A549 (cell line): Measurements from ENCODE around the gene CFAP46. TPM values are rescaled to one million over a fixed set of nuclear protein-coding genes. Genes with fewer than 3 reads are reported as not detected.

ENCODE experiments used
- ATAC-seq, 2 experiments: fragments of 200-7000 bp in 1 of 2; fragments of >200 bp in 1 of 2; cut with Nextera tagmentation in 1 of 2; cut with Tn5 transposase in 1 of 2; 3 replicates each; pipeline versions ENCODE4 v1.8.0 to v1.9.1; 2018 to 2020; ENCODE audit warnings: mild to moderate bottlenecking in 1 of 2, moderate library complexity in 1 of 2
- CTCF ChIA-PET: fragments of 300-600 bp; sonication (Branson Sonifier 250); formaldehyde crosslinking; extraction: SDS; loops from one replicate; lab custom pipeline; 2021; ENCODE audit warnings: antibody characterized with exemption, inconsistent platforms; lab: Yijun Ruan, JAX
- POLR2A ChIA-PET: fragments of 350-600 bp; formaldehyde crosslinking; extraction: SDS; loops from one replicate; lab custom pipeline; 2021; ENCODE audit warnings: antibody characterized with exemption, inconsistent platforms; lab: Yijun Ruan, JAX
- DNase-seq, 2 experiments: peaks; one replicate each; pipeline versions ENCODE4 v3.0.0 to v3.0.0-alpha.2; 2011 to 2016; ENCODE audit warnings: low read depth in 1 of 2, low spot score in 1 of 2
- FAIRE-seq: peaks from 2 replicates; lab custom pipeline; 2011; peaks lifted over from hg19 to GRCh38; lab: Jason Lieb, UNC
- H3K27ac ChIP-seq, 2 experiments: fragments of >200 bp; sonication (Bioruptor Twin); formaldehyde crosslinking; 3 replicates each; pipeline ENCODE4 v1.5.1; 2016 to 2017
- H3K4me1 ChIP-seq: fragments of >200 bp; sonication (Bioruptor Twin); formaldehyde crosslinking; 3 replicates; pipeline ENCODE4 v1.6.1; 2016
- H3K4me2 ChIP-seq: fragments of >200 bp; sonication (Bioruptor Twin); formaldehyde crosslinking; 3 replicates; pipeline ENCODE4 v1.6.1; 2016
- H3K4me3 ChIP-seq: fragments of >200 bp; sonication (Bioruptor Twin); formaldehyde crosslinking; 3 replicates; pipeline ENCODE4 v1.5.1; 2016
- H3K9me3 ChIP-seq: fragments of >200 bp; sonication (Bioruptor Twin); formaldehyde crosslinking; 3 replicates; pipeline ENCODE4 v1.6.1; 2016
- ATOH8 ChIP-seq: fragments of 250-450 bp; sonication (Bioruptor Pico); IDR thresholded peaks from 2 replicates; pipeline ENCODE4 v1.5.0; 2020; ENCODE audit warnings: low read depth, mild to moderate bottlenecking, moderate library complexity
- CTCF ChIP-seq: fragments of >200 bp; sonication (Bioruptor Twin); formaldehyde crosslinking; IDR thresholded peaks from 3 replicates; pipeline ENCODE4 v1.5.1; 2016
- ELK1 ChIP-seq: fragments of 150-350 bp; IDR thresholded peaks from 2 replicates; pipeline ENCODE4 v1.6.1; 2014; ENCODE audit warnings: low read depth, mild to moderate bottlenecking, low read length
- EP300 ChIP-seq, 2 experiments: fragments of >200 bp; sonication (Bioruptor Twin); formaldehyde crosslinking; IDR thresholded peaks; 2 replicates in 1 of 2; 3 replicates in 1 of 2; pipeline ENCODE4 v1.6.1; 2016 to 2017
- ESRRA ChIP-seq: fragments of 150-350 bp; IDR thresholded peaks from 2 replicates; pipeline ENCODE4 v1.6.1; 2014; ENCODE audit warnings: mild to moderate bottlenecking, low read length, borderline replicate concordance
- HOXB5 ChIP-seq: fragments of 250-450 bp; sonication (Bioruptor Pico); IDR thresholded peaks from 2 replicates; pipeline ENCODE4 v1.5.0; 2020; ENCODE audit warnings: mild to moderate bottlenecking, moderate library complexity
- JUN ChIP-seq, 2 experiments: fragments of >200 bp; sonication (Bioruptor Twin); formaldehyde crosslinking; IDR thresholded peaks; 2 replicates in 1 of 2; 3 replicates in 1 of 2; pipeline ENCODE4 v1.6.1; 2016 to 2017
- KDM5A ChIP-seq: fragments of 200-600 bp; sonication (generic); IDR thresholded peaks from 2 replicates; pipeline ENCODE4 v1.6.1; 2016; ENCODE audit warnings: antibody characterized with exemption, mild to moderate bottlenecking
- MAFK ChIP-seq: fragments of 450-650 bp; IDR thresholded peaks from 2 replicates; pipeline ENCODE4 v1.6.1; 2014; ENCODE audit not compliant: partially characterized antibody
- NR3C1 ChIP-seq: fragments of >200 bp; sonication (Bioruptor Twin); formaldehyde crosslinking; IDR thresholded peaks from 3 replicates; pipeline ENCODE4 v1.6.1; 2017
- RAD21 ChIP-seq, 2 experiments: fragments of >200 bp in 1 of 2; sonication (Bioruptor Twin) in 1 of 2; formaldehyde crosslinking in 1 of 2; IDR thresholded peaks in 1 of 2; conservative IDR thresholded peaks in 1 of 2; 2 replicates in 1 of 2; 3 replicates in 1 of 2; pipeline ENCODE4 v1.6.1; 2012 to 2018; ENCODE audit warnings: inconsistent platforms in 1 of 2
- RARB ChIP-seq: fragments of 250-450 bp; sonication (Bioruptor Pico); IDR thresholded peaks from 2 replicates; pipeline ENCODE4 v1.8.0; 2021; ENCODE audit warnings: mild to moderate bottlenecking, moderate library complexity
- RFX5 ChIP-seq: fragments of 450-650 bp; IDR thresholded peaks from 2 replicates; pipeline ENCODE4 v1.7.1; 2014; ENCODE audit warnings: antibody characterized with exemption, mild to moderate bottlenecking, moderate library complexity
- TFCP2L1 ChIP-seq: fragments of 250-450 bp; sonication (Bioruptor Pico); IDR thresholded peaks from 2 replicates; pipeline ENCODE4 v1.5.0; 2021; ENCODE audit warnings: mild to moderate bottlenecking
- USF2 ChIP-seq: fragments of 450-650 bp; IDR thresholded peaks from 2 replicates; pipeline ENCODE4 v1.6.1; 2014; ENCODE audit warnings: antibody characterized with exemption
- ZFP36 ChIP-seq: fragments of 450-650 bp; IDR thresholded peaks from 2 replicates; pipeline ENCODE4 v1.6.1; 2014; ENCODE audit warnings: borderline replicate concordance; ENCODE audit not compliant: partially characterized antibody
- ZNF302 ChIP-seq: fragments of 250-450 bp; sonication (Bioruptor Pico); IDR thresholded peaks from 2 replicates; pipeline ENCODE4 v1.9.0; 2021; ENCODE audit warnings: inconsistent platforms, mild to moderate bottlenecking, moderate library complexity
- ZSCAN20 ChIP-seq: fragments of 250-450 bp; sonication (Bioruptor Pico); IDR thresholded peaks from 2 replicates; pipeline ENCODE4 v1.8.0; 2022; ENCODE audit warnings: mild to moderate bottlenecking, moderate library complexity
- WGBS: methylation state at CpG from one replicate; pipeline ENCODE4 v1.1.6; 2017; ENCODE audit errors: missing lambda C conversion rate; 5-methylcytosine and 5-hydroxymethylcytosine counted together
- polyA plus RNA-seq, 4 experiments: library from polyadenylated mRNA; depleted of rRNA in 3 of 4; stranded (reverse); fragments of >200 nt; fragmentation: RNase III in 1 of 4; extraction: RNeasy Plus Mini Kit Qiagen cat#74134 plus additional on column Dnase treatment in 1 of 4; gene quantifications; 2 replicates in 3 of 4; 3 replicates in 1 of 4; pipeline ENCODE4 v1.2.3, GENCODE V29; 2011 to 2017
- TF ChIP-seq, protein P1 (sequence below): fragments of 200-600 bp; sonication (generic); IDR thresholded peaks from 2 replicates; pipeline ENCODE4 v1.6.1; 2016; ENCODE audit warnings: antibody characterized with exemption, mild to moderate bottlenecking, moderate library complexity
- TF ChIP-seq, protein P2 (sequence below): fragments of >200 bp; sonication (Bioruptor Twin); formaldehyde crosslinking; IDR thresholded peaks from 2 replicates; pipeline ENCODE4 v1.6.1; 2016

Gene CFAP46
- polyA plus RNA-seq, 2 of the 4 experiments (the other 2 are of a cell fraction) = 0.88 to 1.8 TPM

DNA sequence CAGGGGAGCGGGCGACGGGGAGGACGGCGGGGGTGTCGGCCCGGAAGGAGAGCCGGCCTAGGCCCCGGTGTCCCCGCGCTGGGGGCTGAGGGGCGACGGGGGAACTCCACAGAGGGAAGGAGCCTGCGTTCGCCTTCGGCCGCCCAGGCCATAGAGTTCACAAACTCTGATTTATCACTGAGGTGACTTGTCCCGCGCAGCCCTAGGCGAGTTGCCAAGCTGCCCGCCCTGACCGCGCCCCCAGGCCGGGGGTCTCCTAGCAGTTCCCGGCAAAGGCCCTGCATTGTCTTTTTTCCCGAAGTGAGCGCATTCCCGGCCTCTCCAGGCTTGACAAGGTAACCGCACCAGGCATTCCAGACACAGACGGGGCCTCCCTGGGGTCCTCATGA is 153.5 kb downstream of the CFAP46 start:
- Histone ChIP-seq H3K4me3 (no peak overlapping the region; the same call in 2 of the 3 replicates), H3K9me3 (no peaks in the 10 kb centered on the region), H3K4me2 (peak overlapping the region; percentile 95), H3K27ac (no peak overlapping the region), H3K4me1 (peaks cover 27% of the 10 kb centered on the region)
- WGBS = 3% methylated on average over 14 of the region's 30 CpGs
- ATAC-seq (no peak), FAIRE-seq (no peak), DNase-seq (no peak)
- CTCF ChIA-PET = interaction anchor here (0.7 to 4.6 kb wide), 2 partner anchors 18 to 134 kb away, joined by 3 to 41 read pairs; no protein-coding TSS in a partner anchor
- no peak for TF ChIP-seq RFX5
- no peak for TF ChIP-seq EP300 (IDR thresholded peaks at IDR 0.05)
- TF ChIP-seq ELK1 = no peak
- TF ChIP-seq USF2 = no peak
- TF ChIP-seq RAD21 (conservative IDR thresholded peaks at IDR 0.05 in 1 of 2, IDR thresholded peaks at IDR 0.05 in 1 of 2) = no peak
- TF ChIP-seq ATOH8 (CRISPR knock-in tag) = no peak
- TF ChIP-seq TFCP2L1 (CRISPR knock-in tag) = no peak
- TF ChIP-seq, protein P1, sequence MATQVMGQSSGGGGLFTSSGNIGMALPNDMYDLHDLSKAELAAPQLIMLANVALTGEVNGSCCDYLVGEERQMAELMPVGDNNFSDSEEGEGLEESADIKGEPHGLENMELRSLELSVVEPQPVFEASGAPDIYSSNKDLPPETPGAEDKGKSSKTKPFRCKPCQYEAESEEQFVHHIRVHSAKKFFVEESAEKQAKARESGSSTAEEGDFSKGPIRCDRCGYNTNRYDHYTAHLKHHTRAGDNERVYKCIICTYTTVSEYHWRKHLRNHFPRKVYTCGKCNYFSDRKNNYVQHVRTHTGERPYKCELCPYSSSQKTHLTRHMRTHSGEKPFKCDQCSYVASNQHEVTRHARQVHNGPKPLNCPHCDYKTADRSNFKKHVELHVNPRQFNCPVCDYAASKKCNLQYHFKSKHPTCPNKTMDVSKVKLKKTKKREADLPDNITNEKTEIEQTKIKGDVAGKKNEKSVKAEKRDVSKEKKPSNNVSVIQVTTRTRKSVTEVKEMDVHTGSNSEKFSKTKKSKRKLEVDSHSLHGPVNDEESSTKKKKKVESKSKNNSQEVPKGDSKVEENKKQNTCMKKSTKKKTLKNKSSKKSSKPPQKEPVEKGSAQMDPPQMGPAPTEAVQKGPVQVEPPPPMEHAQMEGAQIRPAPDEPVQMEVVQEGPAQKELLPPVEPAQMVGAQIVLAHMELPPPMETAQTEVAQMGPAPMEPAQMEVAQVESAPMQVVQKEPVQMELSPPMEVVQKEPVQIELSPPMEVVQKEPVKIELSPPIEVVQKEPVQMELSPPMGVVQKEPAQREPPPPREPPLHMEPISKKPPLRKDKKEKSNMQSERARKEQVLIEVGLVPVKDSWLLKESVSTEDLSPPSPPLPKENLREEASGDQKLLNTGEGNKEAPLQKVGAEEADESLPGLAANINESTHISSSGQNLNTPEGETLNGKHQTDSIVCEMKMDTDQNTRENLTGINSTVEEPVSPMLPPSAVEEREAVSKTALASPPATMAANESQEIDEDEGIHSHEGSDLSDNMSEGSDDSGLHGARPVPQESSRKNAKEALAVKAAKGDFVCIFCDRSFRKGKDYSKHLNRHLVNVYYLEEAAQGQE = no peak
- TF ChIP-seq KDM5A = no peak
- no peak for TF ChIP-seq ZSCAN20 (CRISPR knock-in tag)
- TF ChIP-seq ZNF302 (CRISPR knock-in tag) = no peak
- no peak for TF ChIP-seq ESRRA
- TF ChIP-seq, protein P2, sequence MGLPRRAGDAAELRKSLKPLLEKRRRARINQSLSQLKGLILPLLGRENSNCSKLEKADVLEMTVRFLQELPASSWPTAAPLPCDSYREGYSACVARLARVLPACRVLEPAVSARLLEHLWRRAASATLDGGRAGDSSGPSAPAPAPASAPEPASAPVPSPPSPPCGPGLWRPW = no peak
- no peak for TF ChIP-seq MAFK
- no peak for TF ChIP-seq HOXB5 (CRISPR knock-in tag)
- no peak for TF ChIP-seq RARB (CRISPR knock-in tag)
- TF ChIP-seq JUN (IDR thresholded peaks at IDR 0.05) = no peak
- no peak for TF ChIP-seq ZFP36
- no peak for TF ChIP-seq NR3C1
- no peak for TF ChIP-seq CTCF
- POLR2A ChIA-PET = no interaction called here
